Trophoblast cell (in vitro differentiated cells and primary cell): ENCODE measurements around the gene THAP5. TPM values are rescaled to one million over a fixed set of nuclear protein-coding genes. Genes with fewer than 3 reads are reported as not detected.

ENCODE experiments used
- DNase-seq, 2 donors: peaks; one replicate each; pipeline ENCODE4 v3.0.0-alpha.2; 2016
- H2AFZ ChIP-seq: 2 replicates; pipeline ENCODE4 v1.6.1; 2013; ENCODE audit warnings: low read length, moderate library complexity, mild to moderate bottlenecking; ENCODE audit not compliant: insufficient read depth, poor library complexity
- H2AK5ac ChIP-seq: 2 replicates; pipeline ENCODE4 v1.6.1; 2013; ENCODE audit warnings: mild to moderate bottlenecking, low read length
- H2BK120ac ChIP-seq: 2 replicates; pipeline ENCODE4 v1.6.1; 2013; ENCODE audit warnings: low read length, mild to moderate bottlenecking, moderate library complexity; ENCODE audit not compliant: insufficient read depth, poor library complexity
- H2BK12ac ChIP-seq: 2 replicates; pipeline ENCODE4 v1.6.1; 2013; ENCODE audit warnings: mild to moderate bottlenecking, low read length, moderate library complexity
- H2BK5ac ChIP-seq: 2 replicates; pipeline ENCODE4 v1.6.1; 2013; ENCODE audit warnings: low read length, low read depth, moderate library complexity, mild to moderate bottlenecking; ENCODE audit not compliant: poor library complexity
- H3K14ac ChIP-seq: 2 replicates; pipeline ENCODE4 v1.6.1; 2013; ENCODE audit warnings: mild to moderate bottlenecking, low read length
- H3K18ac ChIP-seq: 2 replicates; pipeline ENCODE4 v1.6.1; 2013; ENCODE audit warnings: mild to moderate bottlenecking, low read length
- H3K23ac ChIP-seq: 2 replicates; pipeline ENCODE4 v1.6.1; 2013; ENCODE audit warnings: low read length
- H3K27ac ChIP-seq: 2 replicates; pipeline ENCODE4 v1.5.1; 2013; ENCODE audit warnings: low read depth, mild to moderate bottlenecking, inconsistent platforms, low read length, moderate library complexity
- H3K27me3 ChIP-seq: 2 replicates; pipeline ENCODE4 v1.6.1; 2013; ENCODE audit warnings: inconsistent platforms, mild to moderate bottlenecking, low read length, moderate library complexity; ENCODE audit not compliant: insufficient read depth
- H3K36me3 ChIP-seq, 2 experiments: 1 replicate in 1 of 2; 2 replicates in 1 of 2; pipeline ENCODE4 v1.6.1; 2013; ENCODE audit warnings: low read length in 2 of 2, mild to moderate bottlenecking in 2 of 2, moderate library complexity in 1 of 2; ENCODE audit not compliant: insufficient read depth in 2 of 2, control insufficient read depth in 1 of 2
- H3K4ac ChIP-seq: 2 replicates; pipeline ENCODE4 v1.6.1; 2013; ENCODE audit warnings: low read depth, mild to moderate bottlenecking, low read length, moderate library complexity
- H3K4me1 ChIP-seq, 2 experiments: 1 replicate in 1 of 2; 2 replicates in 1 of 2; pipeline ENCODE4 v1.6.1; 2013; ENCODE audit warnings: low read length in 2 of 2, mild to moderate bottlenecking in 2 of 2, moderate library complexity in 1 of 2; ENCODE audit not compliant: insufficient read depth in 2 of 2, control insufficient read depth in 1 of 2
- H3K4me2 ChIP-seq: 2 replicates; pipeline ENCODE4 v1.6.1; 2013; ENCODE audit warnings: inconsistent platforms, mild to moderate bottlenecking, low read length, moderate library complexity
- H3K4me3 ChIP-seq: 2 replicates; pipeline ENCODE4 v1.5.1; 2013; ENCODE audit warnings: mild to moderate bottlenecking, low read depth, low read length, inconsistent platforms
- H3K79me1 ChIP-seq: one replicate; pipeline ENCODE4 v1.6.1; 2013; ENCODE audit warnings: low read length
- H3K79me2 ChIP-seq: 2 replicates; pipeline ENCODE4 v1.6.1; 2013; ENCODE audit warnings: low read length, mild to moderate bottlenecking; ENCODE audit not compliant: control insufficient read depth, insufficient read depth, poor library complexity
- H3K9ac ChIP-seq: 2 replicates; pipeline ENCODE4 v1.6.1; 2013; ENCODE audit warnings: mild to moderate bottlenecking, low read length
- H3K9me3 ChIP-seq: 2 replicates; pipeline ENCODE4 v1.6.1; 2013; ENCODE audit warnings: low read depth, mild to moderate bottlenecking, control low read depth, inconsistent platforms, low read length; ENCODE audit not compliant: insufficient read depth
- H4K12ac ChIP-seq: 2 replicates; pipeline ENCODE4 v1.6.1; 2013; ENCODE audit warnings: low read depth, mild to moderate bottlenecking, low read length, moderate library complexity
- H4K8ac ChIP-seq: 2 replicates; pipeline ENCODE4 v1.6.1; 2013; ENCODE audit warnings: low read depth, mild to moderate bottlenecking, low read length, moderate library complexity
- H4K91ac ChIP-seq: one replicate; pipeline ENCODE4 v1.6.1; 2013; ENCODE audit warnings: low read depth, mild to moderate bottlenecking, low read length, moderate library complexity
- WGBS: extraction: QIAGEN DNeasy Blood & Tissue Kit; methylation state at CpG from one replicate; pipeline ENCODE4 v1.1.7; 2013; ENCODE audit warnings: missing lambda C conversion rate; ENCODE audit not compliant: insufficient read length, insufficient coverage; ENCODE audit errors: extremely low coverage; 5-methylcytosine and 5-hydroxymethylcytosine counted together
- polyA plus RNA-seq: library from polyadenylated mRNA; stranded (reverse); fragments of 200-250 nt; gene quantifications from 2 replicates; pipeline ENCODE4 v1.2.3, GENCODE V29; 2013

The THAP5 gene
- 21.4 and 21.9 TPM in 2 replicates for polyA plus RNA-seq

GRCh38 chr7:108569381-108570145 lies at the start of gene THAP5, which contains the start of gene DNAJB9:
TSS of gene THAP5 (minus strand) at chr7:108569706. CDS start at chr7:108569569, 137 bp downstream.
TSS of gene DNAJB9 (plus strand) at chr7:108569874. CDS start at chr7:108571727, 1,853 bp downstream.
- Histone ChIP-seq H3K79me1 (peaks cover 13% of the 10 kb centered on the region), H3K23ac (no peak within 1 kb of the TSS), H4K8ac (peak within 1 kb of the TSS; percentile 92), H3K4me2 (peak within 1 kb of the TSS; percentile 94), H4K91ac (peak within 1 kb of the TSS; percentile 89), H2BK120ac (peak within 1 kb of the TSS; percentile 81), H3K27ac (peak within 1 kb of the TSS; percentile 85), H3K14ac (peak within 1 kb of the TSS; percentile 96), H3K79me2 (peaks cover 13% of the 10 kb centered on the region), H3K4me3 (peak within 1 kb of the TSS; percentile 94), H3K36me3 (peaks cover 0 to 1% of the 10 kb centered on the region in 2 experiments), H2AK5ac (peak within 1 kb of the TSS; percentile 67), H3K27me3 (no peaks in the 10 kb centered on the region), H2AFZ (peak within 1 kb of the TSS; percentile 87), H2BK12ac (no peak within 1 kb of the TSS), H4K12ac (peak within 1 kb of the TSS; percentile 89), H3K9me3 (no peaks in the 10 kb centered on the region), H3K4ac (peak within 1 kb of the TSS; percentile 50), H3K18ac (peak within 1 kb of the TSS; percentile 86), H3K4me1 (no peaks in the 10 kb centered on the region), H2BK5ac (peak within 1 kb of the TSS; percentile 69), H3K9ac (peak within 1 kb of the TSS; percentile 90)
- WGBS: no CpG with 5 or more reads among the region's 65 CpGs
- peak; percentile 100 for DNase-seq

GRCh38 chr7:108618056-108618455 lies 48.5 kb upstream of the THAP5 start:
- no peak overlapping the region for H2BK12ac ChIP-seq
- H3K9me3 ChIP-seq: no peaks in the 10 kb centered on the region
- no peaks in the 10 kb centered on the region for H3K79me2 ChIP-seq
- peak overlapping the region; percentile 62 for H4K12ac ChIP-seq
- no peaks in the 10 kb centered on the region for H3K4me1 ChIP-seq
- no peak overlapping the region for H2BK120ac ChIP-seq
- H4K8ac ChIP-seq: no peak overlapping the region
- H2AK5ac ChIP-seq: no peak overlapping the region
- H3K4ac ChIP-seq: no peak overlapping the region
- DNase-seq: no peak
- no CpG with 5 or more reads among the region's 3 CpGs for WGBS
- H3K18ac ChIP-seq: no peak overlapping the region
- no peaks in the 10 kb centered on the region for H3K36me3 ChIP-seq
- no peak overlapping the region for H4K91ac ChIP-seq
- H3K4me3 ChIP-seq: no peak overlapping the region
- H2BK5ac ChIP-seq: no peak overlapping the region
- H3K9ac ChIP-seq: no peak overlapping the region
- H2AFZ ChIP-seq: no peak overlapping the region
- no peaks in the 10 kb centered on the region for H3K27me3 ChIP-seq
- no peak overlapping the region for H3K4me2 ChIP-seq
- H3K27ac ChIP-seq: no peak overlapping the region
- no peak overlapping the region for H3K14ac ChIP-seq
- no peaks in the 10 kb centered on the region for H3K79me1 ChIP-seq
- H3K23ac ChIP-seq: no peak overlapping the region

GRCh38 chr7:108614896-108615295 lies 45.4 kb upstream of the THAP5 start:
- Histone ChIP-seq H2BK5ac (no peak overlapping the region), H3K9ac (no peak overlapping the region), H4K12ac (no peak overlapping the region), H2AK5ac (no peak overlapping the region), H3K27ac (no peak overlapping the region), H3K4me2 (no peak overlapping the region), H2AFZ (no peak overlapping the region), H3K4me1 (peaks cover 2 to 5% of the 10 kb centered on the region in 2 experiments), H3K36me3 (no peaks in the 10 kb centered on the region), H3K23ac (no peak overlapping the region), H3K9me3 (no peaks in the 10 kb centered on the region), H3K18ac (no peak overlapping the region), H3K79me2 (no peaks in the 10 kb centered on the region), H4K8ac (no peak overlapping the region), H3K14ac (no peak overlapping the region), H3K4ac (no peak overlapping the region), H2BK120ac (no peak overlapping the region), H2BK12ac (no peak overlapping the region), H3K27me3 (no peaks in the 10 kb centered on the region), H3K4me3 (no peak overlapping the region), H4K91ac (no peak overlapping the region), H3K79me1 (no peaks in the 10 kb centered on the region)
- no CpG with 5 or more reads among the region's 3 CpGs for WGBS
- no peak for DNase-seq

GRCh38 chr7:108613949-108614381 lies 44.5 kb upstream of the THAP5 start:
- no peak overlapping the region for H3K23ac ChIP-seq
- H3K36me3 ChIP-seq: no peaks in the 10 kb centered on the region
- H3K79me1 ChIP-seq: no peaks in the 10 kb centered on the region
- no peak overlapping the region for H2BK120ac ChIP-seq
- no peak overlapping the region for H3K27ac ChIP-seq
- no peak overlapping the region for H2AFZ ChIP-seq
- no peaks in the 10 kb centered on the region for H3K79me2 ChIP-seq
- no peak overlapping the region for H2AK5ac ChIP-seq
- H4K8ac ChIP-seq: no peak overlapping the region
- DNase-seq: no peak
- no peaks in the 10 kb centered on the region for H3K27me3 ChIP-seq
- H3K14ac ChIP-seq: no peak overlapping the region
- H3K4me1 ChIP-seq: peaks cover 2 to 5% of the 10 kb centered on the region in 2 experiments
- H3K4me3 ChIP-seq: no peak overlapping the region
- WGBS: no CpG with 5 or more reads among the region's 4 CpGs
- no peak overlapping the region for H3K4me2 ChIP-seq
- H3K4ac ChIP-seq: no peak overlapping the region
- no peak overlapping the region for H3K18ac ChIP-seq
- no peak overlapping the region for H4K12ac ChIP-seq
- no peak overlapping the region for H4K91ac ChIP-seq
- H2BK12ac ChIP-seq: no peak overlapping the region
- H2BK5ac ChIP-seq: no peak overlapping the region
- H3K9ac ChIP-seq: no peak overlapping the region
- no peaks in the 10 kb centered on the region for H3K9me3 ChIP-seq
